ENCODE data around the gene CMTM7.
"Not testable (repeated sequence)": the region's sequence is repeated elsewhere in the genome, so short reads cannot be mapped to it uniquely, and the experiment has no call there.

CMTM7 gene

GRCh38 chr3:32460817-32461496, 69.3 kb downstream of the CMTM7 start:
- peak; percentile 30 for DNase-seq

DNA sequence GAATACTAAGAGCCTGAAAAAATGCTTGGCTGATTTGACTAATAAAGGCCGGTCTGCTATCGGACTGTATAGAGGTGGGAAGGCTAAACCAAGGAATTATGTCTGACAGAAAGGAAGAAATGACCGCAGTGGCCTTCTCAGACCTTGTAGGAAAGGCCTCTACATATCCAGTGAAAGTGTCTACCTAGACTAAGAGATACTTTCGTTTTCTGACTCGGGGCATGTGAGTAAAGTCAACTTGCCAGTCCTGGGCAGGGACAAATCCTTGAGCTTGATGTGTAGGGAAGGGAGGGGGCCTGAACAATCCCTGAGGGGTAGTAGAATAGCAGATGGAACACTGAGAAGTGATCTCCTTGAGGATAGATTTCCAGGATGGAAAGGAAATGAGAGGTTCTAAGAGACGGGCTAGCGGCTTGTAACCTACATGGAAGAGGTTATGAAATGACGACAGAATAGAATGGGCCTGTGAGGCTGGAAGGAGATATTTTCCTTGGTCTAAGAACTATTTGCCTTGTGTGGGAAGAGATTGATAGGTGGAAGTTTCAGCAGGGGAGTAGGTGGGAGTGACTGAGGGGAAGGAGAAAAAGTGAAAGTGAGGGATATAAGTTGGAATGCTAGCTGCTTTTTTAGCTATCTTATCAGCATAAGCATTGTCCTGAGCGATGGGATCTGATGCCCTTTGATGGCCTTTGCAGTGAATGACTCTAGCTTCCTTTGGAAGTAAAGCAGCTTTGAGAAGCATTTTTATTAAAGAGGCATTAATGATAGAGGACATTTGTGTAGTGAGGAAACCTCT, 70.7 kb downstream of the CMTM7 start:
- DNase-seq: peak; percentile 61

GRCh38 chr3:32463415-32463814, 71.8 kb downstream of the CMTM7 start:
- DNase-seq: not testable (repeated sequence)

GRCh38 chr3:32464726-32465125, 73.1 kb downstream of the CMTM7 start:
- DNase-seq: not testable (repeated sequence)

DNA sequence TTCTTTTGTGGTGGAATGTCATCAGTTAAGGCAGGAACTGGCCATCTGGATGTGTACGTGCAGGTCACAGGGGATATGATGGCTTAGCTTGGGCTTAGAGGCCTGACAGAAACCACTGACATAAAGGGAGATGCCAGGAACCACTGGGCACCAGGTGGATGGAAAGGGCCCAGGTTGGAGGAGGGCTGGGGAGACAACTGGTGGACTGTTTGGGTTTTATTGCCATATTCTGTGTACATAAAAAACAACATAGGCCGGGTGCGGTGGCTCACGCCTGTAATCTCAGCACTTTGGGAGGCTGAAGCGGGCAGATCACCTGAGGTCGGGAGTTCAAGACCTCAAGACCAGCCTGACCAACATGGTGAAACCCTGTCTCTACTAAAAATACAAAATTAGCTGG, 75.2 kb downstream of the CMTM7 start:
- DNase-seq: not testable (repeated sequence)

DNA sequence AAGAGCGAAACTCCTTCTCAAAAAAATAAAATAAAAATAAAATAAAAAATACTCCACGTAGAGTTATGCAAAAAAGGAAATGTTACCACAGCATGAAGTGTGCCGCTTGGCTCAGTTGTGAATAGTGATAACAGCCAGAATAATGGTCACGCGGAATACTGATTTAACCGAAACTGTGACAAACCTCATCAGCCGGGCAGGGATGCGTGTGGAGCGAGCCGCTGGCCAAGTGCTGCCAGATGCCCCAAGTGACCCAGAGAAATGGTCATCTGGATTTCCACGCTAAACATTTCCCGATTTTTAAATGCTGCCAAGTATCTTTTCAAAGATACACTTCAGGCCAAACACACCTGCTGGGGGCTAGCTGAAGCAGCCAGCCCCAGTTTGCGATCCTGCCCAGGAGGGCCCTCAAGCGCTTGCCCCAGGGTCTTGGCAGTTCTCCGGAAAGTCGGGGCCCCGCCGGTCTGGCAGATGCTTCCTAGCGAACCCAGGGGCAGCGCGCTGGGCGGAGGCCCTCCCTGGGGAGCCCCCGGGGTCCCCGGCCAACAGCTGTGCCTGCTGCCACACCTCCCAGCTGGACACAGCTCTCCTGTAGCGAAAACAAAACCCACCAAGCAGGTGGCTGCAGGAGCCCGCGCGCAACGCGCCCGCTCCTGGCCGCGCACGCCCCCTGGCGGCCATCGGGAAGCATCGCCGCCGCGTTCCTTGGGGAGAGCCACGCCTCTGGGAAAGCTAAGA, 75.8 kb downstream of the CMTM7 start:
- DNase-seq: peak; percentile 80

DNA sequence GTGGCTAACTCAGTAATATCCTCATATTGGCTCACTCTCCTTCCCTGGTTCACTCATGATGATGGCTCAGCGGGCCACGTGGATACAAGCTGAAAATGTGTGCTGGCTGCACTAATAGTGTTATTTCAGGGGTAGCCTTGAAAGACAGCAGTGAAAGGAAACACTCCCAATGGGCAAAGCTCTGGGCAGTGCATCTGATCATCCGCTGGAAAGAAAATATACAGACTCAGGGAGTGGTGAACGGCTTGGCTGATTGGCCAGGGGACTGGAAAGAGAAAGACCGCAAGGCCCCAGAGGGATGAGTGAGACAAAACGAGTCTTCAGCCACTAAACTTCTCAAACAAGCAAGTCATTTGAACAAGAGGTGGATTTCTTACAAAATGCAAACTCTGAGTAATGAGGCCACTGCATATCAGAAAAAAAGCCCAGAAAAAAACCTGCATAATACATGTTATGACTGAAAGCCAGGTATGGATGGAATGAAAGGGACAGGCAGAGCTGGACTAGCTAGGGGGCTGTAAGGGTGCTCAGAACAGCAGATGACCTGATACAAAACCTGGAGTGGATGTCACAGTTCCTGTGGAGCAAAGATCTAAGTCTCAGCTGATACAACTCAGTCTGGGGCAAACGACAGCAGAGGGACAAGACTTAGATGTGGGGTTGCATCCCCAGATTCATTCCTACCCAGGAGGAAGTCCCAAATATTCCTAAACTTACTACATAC, 77.7 kb downstream of the CMTM7 start:
- DNase-seq: no peak

GRCh38 chr3:32470362-32470761, 78.7 kb downstream of the CMTM7 start:
- no peak for DNase-seq

DNA sequence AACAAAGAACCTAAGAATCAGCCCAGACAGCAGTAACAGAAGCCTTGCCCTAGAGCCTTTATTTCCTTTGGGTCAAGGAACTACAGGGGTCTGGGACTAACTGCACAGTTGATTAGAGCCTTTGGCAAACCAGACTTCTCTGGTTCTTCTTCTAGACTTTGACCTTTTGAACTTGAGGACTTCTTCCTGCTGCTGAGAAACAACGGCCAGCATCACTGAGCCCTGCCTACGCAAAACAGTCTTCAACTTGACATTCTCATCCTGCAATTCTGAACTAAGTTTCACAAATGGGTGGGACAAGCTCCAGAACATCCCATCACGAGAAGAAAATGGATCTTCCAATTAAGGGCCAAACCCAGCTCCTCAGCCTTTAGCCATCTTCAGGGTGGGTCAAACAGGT, 79.6 kb downstream of the CMTM7 start:
- DNase-seq: no peak

DNA sequence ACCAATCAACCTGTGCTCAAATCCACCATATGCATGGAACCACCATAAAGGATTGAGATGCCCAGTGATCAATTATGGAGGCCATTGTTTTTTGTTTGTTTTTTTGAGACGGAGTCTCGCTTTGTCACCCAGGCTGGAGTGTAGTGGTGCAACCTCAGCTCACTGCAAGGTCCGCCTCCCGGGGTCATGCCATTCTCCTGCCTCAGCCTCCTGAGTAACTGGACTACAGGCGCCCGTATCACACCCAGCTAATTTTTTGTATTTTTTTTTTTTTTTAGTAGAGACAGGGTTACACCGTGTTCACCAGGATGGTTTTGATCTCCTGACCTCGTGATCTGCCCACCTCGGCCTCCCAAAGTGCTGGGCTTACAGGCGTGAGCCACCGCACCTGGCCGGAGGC, 80.5 kb downstream of the CMTM7 start:
- not testable (repeated sequence) for DNase-seq

GRCh38 chr3:32474201-32474600, 82.5 kb downstream of the CMTM7 start:
- DNase-seq: no peak

DNA sequence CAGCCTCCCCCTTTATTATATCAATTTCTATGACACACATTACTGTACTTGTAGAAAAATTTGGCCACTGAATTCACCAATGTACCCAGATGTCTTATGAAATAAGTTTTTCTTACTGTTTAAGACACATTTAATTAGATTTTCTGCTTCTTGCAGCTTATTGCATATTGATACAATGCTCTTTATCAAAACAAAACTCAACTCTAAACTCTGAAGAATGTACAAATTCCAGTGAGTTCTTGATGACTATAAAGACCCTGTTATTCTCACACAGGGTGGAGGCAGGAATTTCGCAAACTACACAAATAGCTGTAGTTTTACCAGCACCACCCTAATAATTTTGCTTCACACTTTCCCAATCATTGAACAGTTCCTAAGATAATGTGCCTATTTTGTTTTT, 89.0 kb downstream of the CMTM7 start:
- no peak for DNase-seq

- no peak for DNase-seq
These were observed 90.4 kb downstream of the CMTM7 start for GRCh38 chr3:32481791-32482631.

GRCh38 chr3:32482693-32483092, 91.0 kb downstream of the CMTM7 start:
- DNase-seq: no peak

DNA sequence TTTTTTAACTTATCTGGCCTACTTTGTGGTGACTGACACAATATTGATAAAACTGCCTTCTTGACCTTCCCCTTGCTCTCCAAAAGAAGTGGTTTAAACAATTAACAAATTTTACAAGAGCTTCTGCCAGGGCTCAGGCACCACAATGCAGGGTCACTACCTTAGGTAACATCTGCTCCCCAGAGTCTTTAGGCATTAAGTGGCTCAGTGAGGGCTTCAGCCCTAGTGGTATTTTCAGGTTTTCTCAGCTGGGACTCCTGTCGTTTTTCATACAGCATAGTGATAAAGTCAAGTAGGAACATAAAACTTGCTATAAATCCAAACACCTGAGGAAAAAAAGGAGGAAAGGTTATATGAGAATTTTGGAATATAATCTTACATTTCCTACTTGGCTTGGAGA, 92.1 kb downstream of the CMTM7 start:
- DNase-seq: no peak

- no peak for DNase-seq
These were observed 92.8 kb downstream of the CMTM7 start for GRCh38 chr3:32484436-32484835.

GRCh38 chr3:32487781-32488473, 96.3 kb downstream of the CMTM7 start:
- DNase-seq: no peak

DNA sequence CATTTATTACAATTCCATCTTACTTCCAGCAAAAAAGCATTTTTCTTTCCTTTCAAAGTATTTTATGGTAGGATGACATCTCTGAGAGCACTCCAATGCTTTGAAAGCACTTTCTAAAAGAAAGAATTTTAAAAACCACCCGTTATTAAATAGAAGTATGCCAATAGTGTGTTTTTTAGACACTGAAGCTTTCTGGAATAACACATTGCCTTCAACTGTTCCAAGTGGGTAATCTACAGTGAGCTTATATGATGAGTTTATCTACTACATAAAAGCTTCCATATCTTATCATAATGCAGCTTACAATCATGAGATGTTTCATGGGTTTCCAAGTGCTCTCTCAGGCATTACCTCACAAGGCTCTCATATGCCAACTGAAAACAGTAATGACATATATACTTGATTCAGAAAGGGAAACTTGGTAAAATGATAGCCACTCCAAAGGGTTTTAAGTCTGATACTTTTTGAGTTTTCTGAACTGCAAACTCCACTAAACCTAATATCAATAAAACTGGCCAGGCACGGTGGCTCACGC, 96.9 kb downstream of the CMTM7 start:
- no peak for DNase-seq

GRCh38 chr3:32492684-32493436, 101.2 kb downstream of the CMTM7 start:
- DNase-seq: no peak

All from CD4-positive, alpha-beta T cell treated with Interleukin-12 subunit alpha and Interleukin-12 subunit beta, for 1 hour (primary cell).